GM21390 (cell line): Measurements from ENCODE around the gene SACS.
"Not testable (repeated sequence)": the region's sequence is repeated elsewhere in the genome, so short reads cannot be mapped to it uniquely, and the experiment has no call there.

Experiments used
- ATAC-seq: cut with Tn5 transposase; IDR thresholded peaks from one replicate; pipeline ENCODE4 v1.9.1; 2021; ENCODE audit not compliant: unreplicated experiment

The SACS gene

DNA sequence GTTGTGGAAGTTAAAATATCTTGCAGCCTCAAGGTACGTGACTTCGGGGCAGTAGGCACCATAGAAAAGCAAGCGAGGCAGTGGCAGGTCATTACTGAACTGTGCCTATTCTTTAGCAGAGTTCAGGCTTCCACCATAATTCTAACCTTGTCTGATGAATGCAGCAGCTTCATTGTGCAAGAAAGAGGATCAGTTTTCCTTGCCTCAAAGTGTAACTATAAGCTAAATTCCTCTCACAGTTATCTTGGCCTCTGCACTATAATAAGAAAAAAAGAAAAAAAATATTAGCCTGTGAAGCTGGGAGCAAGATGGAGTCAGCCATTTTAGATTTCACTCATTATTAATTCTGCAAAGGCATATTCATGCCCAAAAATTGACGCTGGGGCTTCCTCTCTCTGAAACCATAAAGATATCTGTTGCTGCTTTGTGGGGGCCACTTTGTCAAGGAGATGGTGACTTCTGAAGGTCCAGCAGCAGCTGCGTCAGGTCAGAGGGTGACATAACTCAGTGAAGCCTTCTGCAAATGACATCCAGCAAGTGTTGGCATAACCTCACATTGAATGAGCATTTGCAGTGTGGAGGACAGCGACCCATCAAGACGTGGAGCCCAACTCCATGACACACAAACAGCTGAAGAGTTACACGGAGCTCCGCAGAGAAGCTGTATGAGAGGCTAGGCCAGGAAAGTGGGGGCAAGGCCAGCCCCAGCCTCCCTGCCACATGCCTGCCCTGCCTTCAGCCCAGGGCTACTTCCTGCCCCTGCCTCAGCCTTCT is 23.1 kb upstream of the SACS start:
- no peak for ATAC-seq

DNA sequence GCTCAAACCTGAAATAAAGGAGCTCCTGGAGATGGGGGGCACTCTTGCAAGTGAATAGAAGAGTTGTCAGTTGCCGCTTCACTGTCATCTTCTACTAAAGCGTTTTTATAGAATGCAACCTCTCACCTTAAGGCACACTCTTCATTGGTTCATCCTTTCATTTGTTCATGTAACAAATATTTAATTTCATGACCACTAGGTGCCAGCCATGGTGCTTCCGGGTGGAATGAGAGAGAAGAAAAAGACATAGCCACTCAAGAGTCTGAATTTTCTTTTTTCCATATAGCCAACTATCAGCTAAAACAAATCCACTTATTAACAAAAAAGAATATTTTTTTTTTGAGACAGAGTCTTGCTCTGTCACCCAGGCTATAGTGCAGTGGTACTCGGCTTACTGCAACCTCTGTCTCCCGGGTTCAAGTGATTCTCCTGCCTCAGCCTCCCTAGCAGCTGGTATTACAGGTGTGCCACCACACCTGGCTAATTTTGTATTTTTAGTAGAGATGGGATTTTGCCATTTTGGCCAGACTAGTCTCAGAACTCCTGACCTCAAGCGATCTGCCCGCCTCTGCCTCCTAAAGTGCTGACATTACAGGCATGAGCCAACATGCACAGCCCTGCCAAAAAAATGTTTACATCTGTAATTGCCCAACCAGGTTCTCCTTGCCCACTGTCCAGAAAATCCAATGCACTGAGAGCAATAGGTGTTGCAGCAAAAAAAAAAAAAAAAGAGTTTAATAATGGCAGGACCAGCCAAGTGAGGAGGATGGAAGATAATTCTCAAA is 22.1 kb upstream of the SACS start:
- no peak for ATAC-seq

DNA sequence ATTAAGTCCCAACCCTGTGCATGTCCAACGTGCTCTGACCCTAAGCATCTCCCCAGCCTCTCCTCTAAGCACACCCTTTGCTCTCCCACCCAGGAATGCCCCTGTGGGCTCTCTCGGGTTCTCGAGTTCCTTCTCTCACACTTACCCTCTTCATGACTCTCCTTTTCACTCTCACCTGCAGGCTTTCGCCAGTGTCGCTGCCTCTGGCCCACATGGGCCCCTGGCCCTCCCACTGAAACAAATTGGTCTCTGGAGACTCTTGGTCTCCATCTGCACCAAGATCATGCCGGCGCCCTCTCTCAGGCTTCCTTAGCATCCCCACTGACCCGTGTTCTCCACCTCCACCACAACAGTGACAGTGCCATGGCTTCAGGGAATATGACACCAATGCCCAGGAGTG is 19.6 kb upstream of the SACS start:
- no peak for ATAC-seq

DNA sequence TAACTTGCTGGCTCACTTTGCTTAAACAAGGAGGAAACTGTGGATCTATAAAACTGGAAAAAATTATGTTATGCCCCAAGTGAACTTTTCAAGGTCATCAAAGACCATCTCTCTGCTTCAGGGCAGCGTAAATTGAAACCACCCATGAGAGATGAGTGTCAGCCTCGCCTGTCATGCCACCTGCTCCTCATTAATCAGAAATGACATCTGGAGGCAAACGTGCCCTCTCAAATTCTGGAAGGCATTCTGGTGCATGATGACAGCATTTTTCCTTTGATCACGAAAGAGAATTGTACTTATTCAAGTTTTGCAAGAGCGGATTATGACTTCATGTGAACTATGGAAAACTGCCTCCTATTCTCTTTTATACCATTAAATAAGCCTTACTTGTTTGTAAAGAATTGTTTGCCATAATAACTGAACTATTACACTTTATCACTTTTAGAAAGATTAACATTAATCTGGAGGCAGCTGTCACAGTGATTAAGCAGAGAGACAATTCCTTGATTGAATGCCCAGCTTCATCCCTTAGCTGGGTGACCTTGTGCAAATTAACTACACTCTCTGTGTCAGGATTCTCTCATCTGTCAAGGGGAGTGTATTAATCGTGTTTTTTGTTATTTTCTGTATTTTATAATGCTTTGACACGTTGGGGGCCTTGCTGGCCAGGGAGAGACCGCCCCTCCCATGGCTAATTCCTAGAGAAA is 17.0 kb upstream of the SACS start:
- no peak for ATAC-seq

DNA sequence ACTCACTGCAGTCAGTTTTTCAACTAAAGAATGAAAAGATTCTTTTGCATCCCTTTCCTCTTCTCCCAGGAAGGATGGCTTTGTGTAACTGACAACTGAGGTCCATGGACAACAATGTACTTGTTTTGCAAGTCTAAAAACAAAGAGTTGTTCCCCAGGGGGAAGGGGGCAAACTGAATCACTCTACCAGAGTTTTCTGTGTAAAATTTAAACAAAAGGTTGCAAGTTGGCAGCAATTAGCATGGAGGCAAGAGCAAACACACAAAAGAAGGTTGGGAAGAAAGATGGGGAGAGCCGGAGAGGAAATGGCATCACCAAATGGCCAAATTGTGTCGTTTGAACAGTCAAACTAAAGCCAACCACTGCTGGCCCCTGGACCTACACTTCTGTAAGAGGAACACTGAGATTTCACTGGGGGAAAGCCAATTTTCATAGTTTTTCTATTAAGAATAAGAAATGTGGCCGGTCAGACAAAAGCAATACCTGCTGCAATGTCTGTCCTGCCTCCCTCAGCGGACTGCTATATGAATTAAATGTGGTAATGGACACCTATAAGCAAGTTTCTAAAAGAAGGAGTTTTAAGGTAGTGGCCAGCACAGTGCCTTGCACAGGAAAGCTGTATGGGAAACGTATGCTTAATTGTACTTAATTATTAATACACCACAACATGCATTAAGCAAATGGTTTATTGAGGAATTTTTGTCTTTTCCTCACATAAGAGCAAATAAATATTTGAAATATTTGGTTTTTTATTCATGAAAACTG is 16.1 kb upstream of the SACS start:
- ATAC-seq = no peak

DNA sequence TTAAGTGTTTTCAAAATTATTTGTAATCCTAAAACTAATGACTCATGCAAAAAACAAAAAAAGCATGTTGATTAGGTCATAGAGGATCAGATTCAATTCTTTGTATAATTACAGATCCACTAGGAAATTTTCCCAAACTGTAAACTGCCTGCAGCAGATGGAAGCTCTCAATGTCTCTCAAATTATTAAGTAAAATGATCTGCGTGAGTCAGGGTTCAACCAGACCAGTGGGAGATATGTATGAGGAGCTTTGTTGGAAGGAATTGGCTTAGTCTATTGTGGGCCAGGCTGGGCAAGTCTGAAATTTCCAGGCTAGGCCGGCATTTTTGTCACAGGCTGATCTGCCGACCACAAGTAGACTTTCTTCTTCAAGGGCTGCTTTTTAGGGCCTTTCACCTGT is 14.4 kb upstream of the SACS start:
- no peak for ATAC-seq

DNA sequence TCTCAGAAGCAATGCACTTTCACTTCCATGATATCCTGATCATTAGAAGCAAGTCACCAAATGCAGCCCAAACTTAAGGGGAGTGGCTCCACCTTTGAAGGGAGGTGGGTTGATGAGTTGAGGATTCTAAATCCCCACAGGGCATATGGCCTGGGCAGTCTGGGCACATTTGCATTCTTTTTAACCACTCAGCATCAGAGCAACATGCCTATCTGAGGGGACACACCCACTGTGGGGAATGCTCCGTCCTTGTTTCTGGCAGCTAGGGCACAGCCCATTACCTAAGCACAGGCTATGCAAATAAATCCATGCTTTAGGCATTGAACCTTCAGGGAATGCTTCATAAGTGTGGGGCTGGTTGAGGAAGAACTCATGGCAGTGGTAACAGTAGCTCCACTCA is 12.3 kb upstream of the SACS start:
- no peak for ATAC-seq

DNA sequence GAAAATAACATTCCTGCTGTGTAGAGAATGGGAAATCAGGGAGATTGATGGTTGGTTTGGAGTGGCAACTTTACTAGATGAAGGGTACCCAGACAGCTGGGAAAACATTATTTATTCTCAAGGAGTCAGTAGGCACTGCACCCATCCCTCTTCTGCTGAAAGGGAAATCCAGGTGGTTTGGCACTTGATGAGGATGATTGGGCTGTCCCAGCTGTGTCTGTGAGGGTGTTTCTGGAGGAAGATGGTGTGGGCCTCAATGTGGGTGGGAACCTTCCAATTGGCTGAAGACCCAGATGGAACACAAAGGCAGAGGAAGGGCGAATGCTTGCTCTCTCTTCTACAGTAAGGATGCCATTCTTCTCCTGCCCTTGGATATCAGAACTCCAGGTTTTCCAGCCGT is 10.4 kb upstream of the SACS start:
- ATAC-seq = no peak

DNA sequence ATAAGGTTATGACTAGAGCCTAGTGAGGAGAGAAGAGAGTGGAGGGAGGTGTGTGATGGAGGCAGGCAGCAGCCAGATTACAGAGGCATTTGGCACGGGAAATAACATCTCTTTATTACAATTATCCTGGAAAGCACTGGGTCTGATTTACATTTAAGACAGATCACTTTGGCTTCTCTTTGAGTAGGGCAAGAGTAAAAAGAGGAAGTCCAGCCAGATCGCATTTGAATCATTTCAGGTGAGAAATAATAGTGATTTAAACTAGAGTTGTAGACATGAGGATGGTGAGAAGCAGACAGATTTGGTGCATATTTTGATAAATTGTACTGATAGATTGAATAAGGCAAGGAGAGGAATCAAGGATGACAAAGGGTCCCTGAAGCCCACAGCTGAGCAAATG is 9.6 kb upstream of the SACS start:
- no peak for ATAC-seq

DNA sequence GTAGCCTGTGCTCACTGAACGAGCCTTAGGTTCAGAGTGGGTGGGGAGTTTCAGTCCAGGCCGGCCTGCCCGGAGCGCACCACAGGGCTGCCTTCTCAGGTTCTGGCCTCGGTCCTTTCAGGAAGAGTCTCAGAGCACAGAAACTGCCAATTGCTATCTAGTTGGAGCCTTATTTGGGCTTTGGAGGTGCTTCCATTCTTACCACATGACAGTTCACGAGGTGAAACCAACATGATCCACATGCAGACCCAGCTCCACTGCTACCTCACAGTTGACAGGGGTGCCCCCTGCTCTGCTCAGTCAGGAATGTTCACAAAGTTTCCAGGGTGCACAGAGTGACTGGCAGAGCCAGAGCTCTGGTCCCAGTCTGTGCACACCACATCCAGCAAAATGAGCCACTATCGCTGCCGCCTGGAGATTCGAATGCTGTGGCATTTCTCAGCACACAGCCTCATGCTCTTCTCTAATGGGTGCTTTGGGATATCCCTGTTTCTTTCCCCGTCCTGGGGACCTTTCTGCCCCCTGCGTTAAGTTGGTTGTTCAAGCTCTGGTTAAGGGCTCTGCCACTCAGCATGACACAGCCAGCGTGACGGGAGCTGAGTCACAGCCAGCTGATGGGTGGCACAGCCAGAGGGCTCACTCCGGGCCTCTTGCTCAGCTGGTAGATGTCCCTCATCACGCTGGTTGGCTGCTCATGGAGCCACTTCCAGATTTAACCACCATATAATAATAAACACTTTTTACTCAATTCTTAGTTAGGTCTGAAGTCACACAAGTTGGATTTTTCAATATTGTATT is 7.5 kb upstream of the SACS start:
- ATAC-seq = no peak

DNA sequence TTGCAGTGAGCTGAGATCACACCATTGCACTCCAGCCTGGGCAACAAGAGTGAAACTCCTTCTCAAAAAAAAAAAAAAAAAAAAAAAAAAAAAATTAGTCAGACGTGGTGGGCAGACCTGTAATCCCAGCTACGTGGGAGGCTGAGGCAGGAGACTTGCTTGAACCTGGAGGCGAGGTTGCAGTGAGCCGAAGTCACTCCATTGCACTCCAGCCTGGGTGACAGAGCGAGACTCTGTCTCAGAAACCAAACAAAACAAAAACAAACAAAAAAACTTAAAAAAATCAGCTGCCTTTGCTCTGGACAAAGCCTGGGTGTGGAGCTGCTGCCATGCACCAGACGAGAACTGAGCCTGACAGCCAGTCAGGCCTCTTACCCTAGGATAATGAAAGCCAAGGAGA is 6.8 kb upstream of the SACS start:
- ATAC-seq = not testable (repeated sequence)

DNA sequence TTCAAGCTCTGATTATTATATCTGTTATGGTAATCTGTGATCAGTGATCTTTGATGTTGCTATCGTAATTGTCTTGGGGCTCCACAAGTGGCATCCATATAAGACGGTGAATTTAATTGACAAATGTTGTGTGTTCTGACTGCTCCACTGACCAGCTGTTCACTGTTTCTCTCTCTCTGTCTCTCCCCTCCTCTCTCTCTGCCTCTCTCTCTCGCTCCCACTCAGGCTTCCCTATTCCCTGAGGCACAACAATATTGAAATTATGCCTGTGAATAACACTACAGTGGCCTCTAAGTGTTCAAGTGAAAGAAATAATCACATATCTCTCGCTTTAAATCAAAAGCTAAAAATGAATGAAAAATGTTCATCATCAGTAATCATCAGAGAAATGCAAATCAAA is 4.4 kb upstream of the SACS start:
- no peak for ATAC-seq

DNA sequence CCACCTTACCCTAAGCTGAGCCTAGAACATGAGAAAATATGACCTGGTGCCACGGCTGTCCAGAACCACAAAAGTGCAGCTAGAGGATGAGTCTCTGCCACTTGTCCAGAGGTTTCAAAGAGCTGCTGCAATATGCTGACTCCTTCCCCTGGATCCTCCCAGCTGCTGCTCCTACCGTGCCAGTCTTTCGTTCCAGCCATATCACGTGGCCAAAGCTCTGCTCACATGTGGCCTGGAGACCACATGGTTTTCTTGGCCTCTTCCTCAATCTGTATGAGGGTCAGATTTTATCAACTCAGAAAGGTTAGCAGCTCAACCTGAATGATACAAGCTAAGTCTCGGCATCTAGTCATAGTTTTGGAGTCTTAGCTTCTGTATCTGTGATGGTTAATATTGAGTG is 3.2 kb upstream of the SACS start:
- no peak for ATAC-seq

DNA sequence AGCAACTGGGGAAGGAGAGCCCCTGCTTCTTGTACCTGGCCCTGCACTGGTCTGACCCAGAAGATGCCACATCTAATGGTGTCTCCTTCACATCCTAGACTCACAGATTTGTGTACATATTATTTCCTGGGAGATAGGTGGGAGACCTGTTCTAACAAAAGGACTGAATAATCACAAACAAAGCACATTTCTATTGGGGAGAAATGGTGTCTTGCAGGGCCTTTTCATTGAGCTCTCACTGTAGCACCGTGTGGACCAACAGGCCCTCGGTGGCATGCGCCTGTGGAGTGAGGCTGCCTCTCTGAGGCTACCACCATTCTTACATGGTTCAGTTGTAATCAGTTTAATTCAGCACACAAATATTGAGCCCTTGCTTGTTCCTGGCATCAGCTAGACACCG is 989 bp upstream of the SACS start:
- ATAC-seq = no peak

DNA sequence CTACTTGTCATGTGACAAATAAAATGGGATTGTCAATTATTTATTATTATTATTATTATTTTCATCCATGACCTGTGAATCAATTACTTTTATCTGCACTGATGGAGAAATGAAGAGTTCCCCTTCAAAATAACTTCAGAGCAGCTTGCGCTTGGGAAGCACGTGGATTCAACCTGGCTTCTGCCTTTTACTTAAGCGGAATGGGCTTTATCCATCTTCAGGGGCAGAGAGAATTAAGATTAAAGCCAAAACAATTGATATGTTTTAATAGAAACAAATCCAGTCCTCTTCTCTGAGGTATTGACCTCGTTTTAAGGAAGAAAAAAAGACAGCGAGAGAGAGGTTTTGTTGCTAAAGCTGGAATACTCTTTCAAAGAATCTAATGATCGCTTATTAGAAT is 876 bp downstream of the SACS start:
- ATAC-seq = no peak

DNA sequence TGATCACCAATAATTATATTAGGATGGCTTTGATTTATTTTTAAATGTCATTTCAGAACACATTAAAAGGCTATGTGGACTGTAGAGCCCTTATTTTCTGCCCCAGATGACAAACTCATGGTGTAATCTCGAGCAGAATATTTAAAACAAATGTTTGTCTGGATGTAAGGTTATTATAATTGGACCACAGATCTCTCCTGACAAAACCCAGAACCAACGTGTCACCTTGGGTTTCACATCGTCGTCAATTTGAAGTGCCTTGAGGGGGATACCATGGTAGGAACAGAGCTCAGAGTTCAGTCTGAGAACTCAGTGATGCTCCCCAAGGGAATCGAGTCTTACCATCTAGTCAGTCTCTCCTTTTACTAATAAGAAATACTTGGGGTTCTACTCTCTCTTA is 2.8 kb downstream of the SACS start:
- ATAC-seq = no peak

DNA sequence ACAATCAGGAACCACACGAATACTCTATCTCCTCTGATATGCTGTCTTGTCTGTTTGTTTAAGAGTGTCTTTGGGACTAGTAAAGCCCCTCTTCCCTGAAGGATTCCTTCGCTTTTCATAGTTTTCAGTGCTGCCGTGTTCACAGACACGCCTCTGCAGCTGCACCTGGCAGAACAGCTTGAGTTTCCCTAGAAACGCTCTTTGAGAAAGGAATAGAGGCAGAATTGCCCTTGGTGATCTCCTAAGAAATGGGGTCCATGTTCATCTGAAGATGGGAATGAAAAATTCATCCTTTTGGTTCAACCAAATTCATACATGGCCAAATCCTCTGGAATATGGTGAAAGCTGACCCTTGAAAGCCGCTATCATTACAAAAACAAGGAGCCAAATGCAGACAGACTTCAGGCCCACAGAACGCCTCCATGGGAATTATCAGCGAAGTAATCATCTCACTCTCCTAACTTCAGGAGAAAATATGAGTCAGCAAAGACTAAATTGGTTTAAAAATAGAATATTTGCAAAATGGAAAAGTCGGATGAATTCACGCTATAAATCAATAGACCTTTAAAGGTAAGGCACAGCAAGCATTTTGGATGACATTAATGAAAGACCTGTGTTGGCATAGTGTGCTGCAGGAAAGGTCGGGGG is 5.5 kb downstream of the SACS start:
- ATAC-seq = no peak

DNA sequence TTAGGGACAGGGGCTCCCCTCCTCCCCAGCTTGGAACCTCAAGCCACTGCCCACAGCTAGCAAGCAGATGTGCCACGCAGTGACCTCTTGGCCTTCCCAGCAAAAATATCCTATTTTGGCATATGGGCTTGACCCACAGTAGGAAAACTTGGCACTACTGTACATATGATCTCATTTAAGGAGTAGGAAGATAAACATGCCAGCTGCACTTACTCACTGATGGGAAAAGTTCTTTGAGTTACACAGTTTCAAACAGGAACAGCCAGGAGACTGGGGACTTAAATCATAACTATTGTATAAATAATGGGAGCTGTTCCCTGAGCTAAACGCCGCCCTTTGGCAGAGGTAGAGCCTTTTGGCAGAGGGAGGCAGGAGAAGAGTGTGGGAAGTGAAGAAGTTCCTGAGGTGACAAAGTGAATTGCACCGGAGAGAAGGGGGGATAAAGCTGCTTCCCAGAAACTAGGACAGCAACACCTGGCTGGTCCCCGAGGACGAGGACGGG is 6.1 kb downstream of the SACS start:
- ATAC-seq = no peak

DNA sequence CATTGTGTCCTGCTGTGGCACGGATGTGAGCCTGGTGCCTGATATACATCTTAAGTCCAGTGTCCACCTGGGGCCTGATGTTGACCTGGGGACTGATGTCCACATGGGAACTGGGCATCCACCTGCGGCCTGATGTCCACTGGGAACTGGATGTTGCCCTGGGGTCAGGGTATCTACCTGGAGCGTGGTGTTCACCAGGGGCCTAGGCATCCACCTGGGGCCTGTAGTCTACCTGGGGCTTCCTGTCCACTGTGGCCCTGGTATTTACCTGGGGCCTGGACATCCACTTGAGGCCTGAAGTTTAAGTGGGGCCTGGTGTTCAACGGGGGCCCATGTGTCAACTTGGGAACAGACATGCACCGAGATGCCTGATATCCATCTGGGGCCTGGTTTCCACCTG is 11.9 kb downstream of the SACS start:
- ATAC-seq = no peak
